Measurements from ENCODE around the gene TLL2.

DNA sequence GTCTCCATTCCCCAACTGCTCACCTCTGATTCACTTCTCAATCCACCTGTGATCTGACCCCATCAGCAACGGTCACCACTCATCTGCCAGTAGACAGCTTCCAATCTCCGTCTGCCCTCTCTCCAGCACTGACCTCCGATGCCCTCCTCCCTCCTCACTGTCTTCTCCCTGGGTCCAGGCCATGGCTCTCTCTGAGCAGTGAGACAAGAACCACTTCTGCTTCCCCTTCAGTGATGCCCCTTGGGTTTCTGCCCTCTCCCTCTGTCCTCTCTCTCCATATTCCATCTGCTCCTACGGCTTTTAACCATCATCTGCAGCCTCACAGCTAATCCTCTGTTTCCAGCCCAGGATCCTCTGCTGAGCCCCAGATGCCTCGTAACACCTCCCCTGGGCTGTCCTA is 99.4 kb downstream of the TLL2 start:
- TF ChIP-seq, protein P1, sequence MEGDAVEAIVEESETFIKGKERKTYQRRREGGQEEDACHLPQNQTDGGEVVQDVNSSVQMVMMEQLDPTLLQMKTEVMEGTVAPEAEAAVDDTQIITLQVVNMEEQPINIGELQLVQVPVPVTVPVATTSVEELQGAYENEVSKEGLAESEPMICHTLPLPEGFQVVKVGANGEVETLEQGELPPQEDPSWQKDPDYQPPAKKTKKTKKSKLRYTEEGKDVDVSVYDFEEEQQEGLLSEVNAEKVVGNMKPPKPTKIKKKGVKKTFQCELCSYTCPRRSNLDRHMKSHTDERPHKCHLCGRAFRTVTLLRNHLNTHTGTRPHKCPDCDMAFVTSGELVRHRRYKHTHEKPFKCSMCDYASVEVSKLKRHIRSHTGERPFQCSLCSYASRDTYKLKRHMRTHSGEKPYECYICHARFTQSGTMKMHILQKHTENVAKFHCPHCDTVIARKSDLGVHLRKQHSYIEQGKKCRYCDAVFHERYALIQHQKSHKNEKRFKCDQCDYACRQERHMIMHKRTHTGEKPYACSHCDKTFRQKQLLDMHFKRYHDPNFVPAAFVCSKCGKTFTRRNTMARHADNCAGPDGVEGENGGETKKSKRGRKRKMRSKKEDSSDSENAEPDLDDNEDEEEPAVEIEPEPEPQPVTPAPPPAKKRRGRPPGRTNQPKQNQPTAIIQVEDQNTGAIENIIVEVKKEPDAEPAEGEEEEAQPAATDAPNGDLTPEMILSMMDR (conservative IDR thresholded peaks at IDR 0.05; ENCODE audit: low read length) = no peak
- no peak for TF ChIP-seq EZH2phosphoT487 (IDR thresholded peaks at IDR 0.05; ENCODE audit: borderline replicate concordance)

Measured in Loucy (cell line).